Panc1 (cell line): Measurements from ENCODE around the gene RBMX. TPM values are rescaled to one million over a fixed set of nuclear protein-coding genes. Genes with fewer than 3 reads are reported as not detected.
"Not testable (repeated sequence)": the region's sequence is repeated elsewhere in the genome, so short reads cannot be mapped to it uniquely, and the experiment has no call there.

Experiments
- ATAC-seq: fragments of 200-7000 bp; cut with Tn5 transposase; 2 replicates; pipeline ENCODE4 v1.9.1; 2020; ENCODE audit warnings: mild to moderate bottlenecking, moderate library complexity
- BruUV-seq: library from RNA; stranded (reverse); fragments of 400-500 nt; replicated peaks from 2 replicates; lab custom pipeline; 2021; lab: Mats Ljungman, UMichigan
- CTCF ChIA-PET: fragments of 300-600 bp; sonication (Branson Sonifier 250); formaldehyde crosslinking; loops from one replicate; lab custom pipeline; 2022; ENCODE audit warnings: antibody characterized with exemption; lab: Charles Lee
- POLR2A ChIA-PET: fragments of 300-600 bp; sonication (Branson Sonifier 250); formaldehyde crosslinking; loops from one replicate; lab custom pipeline; 2022; ENCODE audit warnings: antibody characterized with exemption; lab: Charles Lee
- DNase-seq: peaks from one replicate; pipeline ENCODE4 v3.0.0-alpha.2; 2010; ENCODE audit warnings: low read depth, low spot score
- H3K27ac ChIP-seq: 2 replicates; pipeline ENCODE4 v1.5.1; 2011; ENCODE audit warnings: mild to moderate bottlenecking, low read length, inconsistent platforms
- H3K27me3 ChIP-seq: fragments of 200-500 bp; sonication (Bioruptor generic); 2 replicates; pipeline ENCODE4 v1.6.0; 2014; ENCODE audit warnings: low read length, inconsistent platforms; ENCODE audit not compliant: control insufficient read depth, insufficient read depth
- H3K36me3 ChIP-seq: fragments of 200-500 bp; sonication (Bioruptor generic); 2 replicates; pipeline ENCODE4 v1.5.1; 2014; ENCODE audit warnings: inconsistent platforms, mild to moderate bottlenecking, low read length, moderate library complexity; ENCODE audit not compliant: control insufficient read depth, insufficient read depth
- H3K4me1 ChIP-seq: 2 replicates; pipeline ENCODE4 v1.5.1; 2011; ENCODE audit warnings: inconsistent platforms, mild to moderate bottlenecking, low read length, moderate library complexity; ENCODE audit not compliant: control insufficient read depth, insufficient read depth
- H3K4me3 ChIP-seq, 2 experiments: 2 replicates each; pipeline ENCODE4 v1.5.1; 2011 to 2012; ENCODE audit warnings: low read depth in 2 of 2, low read length in 2 of 2, mild to moderate bottlenecking in 2 of 2, inconsistent platforms in 1 of 2, moderate library complexity in 1 of 2
- H3K9me3 ChIP-seq: fragments of 200-500 bp; sonication (Bioruptor generic); 2 replicates; pipeline ENCODE4 v1.5.1; 2014; ENCODE audit warnings: low read depth, mild to moderate bottlenecking, inconsistent platforms, low read length, moderate library complexity; ENCODE audit not compliant: control insufficient read depth, insufficient read depth
- CTCF ChIP-seq: fragments of 450-650 bp; IDR thresholded peaks from 2 replicates; pipeline ENCODE4 v1.5.1; 2017; ENCODE audit warnings: mild to moderate bottlenecking
- POLR2AphosphoS5 ChIP-seq: IDR thresholded peaks from 2 replicates; pipeline ENCODE4 v1.6.1; 2012; ENCODE audit warnings: mild to moderate bottlenecking, low read depth, low read length, moderate library complexity
- SIN3A ChIP-seq: IDR thresholded peaks from 2 replicates; pipeline ENCODE4 v1.6.1; 2012; ENCODE audit warnings: low read depth, mild to moderate bottlenecking, low read length, moderate library complexity, borderline replicate concordance; ENCODE audit not compliant: insufficient read depth
- TCF7L2 ChIP-seq: IDR thresholded peaks from 2 replicates; pipeline ENCODE4 v1.6.1; 2011; ENCODE audit warnings: mild to moderate bottlenecking, low read depth, low read length, inconsistent platforms
- in situ Hi-C: cut with HindIII; loops from 2 replicates; pipeline ENCODE4 v1.10.0; 2016; ENCODE audit warnings: low sequenced_read_pairs, low pct_unique_long_range_greater_than_20kb
- intact Hi-C: fragments of 100-400 bp; cut with micrococcal nuclease; formaldehyde crosslinking; loops from one replicate; pipeline ENCODE4 v1.10.0; 2022; ENCODE audit not compliant: unreplicated experiment
- total RNA-seq: library from RNA; stranded (reverse); gene quantifications from one replicate; pipeline ENCODE4 v1.2.1, GENCODE V29; 2021; ENCODE audit not compliant: unreplicated experiment
- TF ChIP-seq, protein P1 (sequence below), 2 experiments: IDR thresholded peaks; 2 replicates each; pipeline ENCODE4 v1.6.1; 2011 to 2012; ENCODE audit warnings: low read depth in 2 of 2, control low read depth in 1 of 2, low read length in 1 of 2, mild to moderate bottlenecking in 1 of 2, moderate library complexity in 1 of 2; ENCODE audit not compliant: insufficient read depth in 1 of 2

RBMX gene
- total RNA-seq, 1 experiment from 2014 or later: 239 TPM

DNA sequence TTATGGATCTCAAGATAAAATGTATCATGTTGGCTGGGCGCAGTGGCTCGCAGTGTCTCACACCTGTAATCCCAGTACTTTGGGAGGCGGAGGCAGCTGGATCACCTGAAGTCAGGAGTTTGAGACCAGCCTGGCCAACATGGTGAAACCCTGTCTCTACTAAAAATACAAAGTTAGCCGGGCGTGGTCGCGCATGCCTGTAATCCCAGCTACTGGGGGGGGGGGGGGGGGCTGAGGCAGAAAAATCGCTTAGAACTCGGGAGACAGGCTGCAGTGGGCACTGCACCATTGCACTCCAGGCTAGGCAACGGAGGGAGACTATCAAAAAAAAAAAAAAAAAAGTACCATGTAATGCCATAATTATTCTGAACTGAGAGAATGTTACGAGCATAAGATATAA lies 2.1 kb downstream of the RBMX start:
- CTCF ChIA-PET: interaction anchor here (0.6 kb wide), 1 partner anchor 67 kb away, joined by 4 read pairs; no protein-coding TSS in a partner anchor
- no peaks in the 10 kb centered on the region for H3K27me3 ChIP-seq
- peak overlapping the region; percentile 98 to 99 for H3K4me3 ChIP-seq
- POLR2A ChIA-PET: interaction anchor here (0.7 kb wide), 1 partner anchor 82 kb away, joined by 4 read pairs; no protein-coding TSS in a partner anchor
- H3K4me1 ChIP-seq: peaks cover 23% of the 10 kb centered on the region
- BruUV-seq: no TSS peak
- DNase-seq (no peak), ATAC-seq (no peak)
- H3K36me3 ChIP-seq: peaks cover 36% of the 10 kb centered on the region
- no peaks in the 10 kb centered on the region for H3K9me3 ChIP-seq
- H3K27ac ChIP-seq: peak overlapping the region; percentile 98
- intact Hi-C loops (no loop called here), in situ Hi-C loops (no loop called here)
- no peak for TF ChIP-seq SIN3A
- TF ChIP-seq CTCF: no peak
- no peak for TF ChIP-seq POLR2AphosphoS5
- TF ChIP-seq, protein P1, sequence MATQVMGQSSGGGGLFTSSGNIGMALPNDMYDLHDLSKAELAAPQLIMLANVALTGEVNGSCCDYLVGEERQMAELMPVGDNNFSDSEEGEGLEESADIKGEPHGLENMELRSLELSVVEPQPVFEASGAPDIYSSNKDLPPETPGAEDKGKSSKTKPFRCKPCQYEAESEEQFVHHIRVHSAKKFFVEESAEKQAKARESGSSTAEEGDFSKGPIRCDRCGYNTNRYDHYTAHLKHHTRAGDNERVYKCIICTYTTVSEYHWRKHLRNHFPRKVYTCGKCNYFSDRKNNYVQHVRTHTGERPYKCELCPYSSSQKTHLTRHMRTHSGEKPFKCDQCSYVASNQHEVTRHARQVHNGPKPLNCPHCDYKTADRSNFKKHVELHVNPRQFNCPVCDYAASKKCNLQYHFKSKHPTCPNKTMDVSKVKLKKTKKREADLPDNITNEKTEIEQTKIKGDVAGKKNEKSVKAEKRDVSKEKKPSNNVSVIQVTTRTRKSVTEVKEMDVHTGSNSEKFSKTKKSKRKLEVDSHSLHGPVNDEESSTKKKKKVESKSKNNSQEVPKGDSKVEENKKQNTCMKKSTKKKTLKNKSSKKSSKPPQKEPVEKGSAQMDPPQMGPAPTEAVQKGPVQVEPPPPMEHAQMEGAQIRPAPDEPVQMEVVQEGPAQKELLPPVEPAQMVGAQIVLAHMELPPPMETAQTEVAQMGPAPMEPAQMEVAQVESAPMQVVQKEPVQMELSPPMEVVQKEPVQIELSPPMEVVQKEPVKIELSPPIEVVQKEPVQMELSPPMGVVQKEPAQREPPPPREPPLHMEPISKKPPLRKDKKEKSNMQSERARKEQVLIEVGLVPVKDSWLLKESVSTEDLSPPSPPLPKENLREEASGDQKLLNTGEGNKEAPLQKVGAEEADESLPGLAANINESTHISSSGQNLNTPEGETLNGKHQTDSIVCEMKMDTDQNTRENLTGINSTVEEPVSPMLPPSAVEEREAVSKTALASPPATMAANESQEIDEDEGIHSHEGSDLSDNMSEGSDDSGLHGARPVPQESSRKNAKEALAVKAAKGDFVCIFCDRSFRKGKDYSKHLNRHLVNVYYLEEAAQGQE (IDR thresholded peaks at IDR 0.05; ENCODE audit: insufficient read depth in 1 of 2, low read depth in 2 of 2, low read length in 1 of 2): no peak
- no peak for TF ChIP-seq TCF7L2

DNA sequence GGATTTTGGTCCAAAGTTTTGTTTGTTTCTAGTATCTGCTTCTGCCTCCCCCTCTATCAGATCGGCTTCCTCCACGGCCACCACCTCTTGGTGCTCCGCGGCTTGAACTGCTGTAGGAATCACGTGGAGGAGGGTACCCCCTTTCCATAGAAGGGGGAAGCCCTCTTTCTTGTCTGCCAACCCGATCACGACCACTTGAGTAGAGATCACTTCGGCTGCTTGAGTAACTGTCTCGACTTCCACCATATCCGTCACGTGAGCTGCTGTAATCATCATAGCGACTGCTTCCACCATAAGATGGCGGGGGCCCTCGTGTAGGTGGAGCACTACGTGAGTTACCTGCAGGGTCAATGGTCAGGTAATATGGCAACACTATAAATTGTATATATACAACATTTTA lies 6.4 kb downstream of the RBMX start:
- BruUV-seq, H3K27me3 ChIP-seq, ATAC-seq, H3K27ac ChIP-seq, in situ Hi-C loops, H3K9me3 ChIP-seq, intact Hi-C loops, DNase-seq, H3K4me3 ChIP-seq, CTCF ChIA-PET, POLR2A ChIA-PET: not testable (repeated sequence)
- Histone ChIP-seq H3K36me3 (peaks cover 57% of the 10 kb centered on the region), H3K4me1 (peaks cover 32% of the 10 kb centered on the region)

DNA sequence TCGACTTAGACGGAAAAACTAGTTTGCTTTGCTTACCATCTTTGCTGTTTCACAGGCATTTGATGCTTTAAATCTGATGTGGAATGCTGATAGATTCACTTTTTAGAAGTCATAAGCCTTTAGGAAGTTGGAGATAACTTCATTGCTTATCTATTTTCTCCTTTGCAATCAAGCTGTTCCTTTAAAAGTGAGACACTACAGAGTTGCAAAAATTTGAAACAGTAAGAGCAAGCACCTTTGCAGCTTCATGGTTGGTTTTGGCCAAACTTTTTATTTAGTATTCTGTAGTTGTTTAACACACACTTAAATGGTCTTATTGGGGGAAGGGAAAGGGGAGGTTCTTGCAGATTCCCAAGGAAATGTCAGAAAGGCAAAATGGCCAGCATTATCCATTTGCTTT lies 7.3 kb downstream of the RBMX start:
- intact Hi-C loops, H3K9me3 ChIP-seq, H3K4me3 ChIP-seq, H3K27me3 ChIP-seq, CTCF ChIA-PET, POLR2A ChIA-PET, ATAC-seq, H3K27ac ChIP-seq, BruUV-seq, DNase-seq, in situ Hi-C loops: not testable (repeated sequence)
- H3K4me1 ChIP-seq: peaks cover 31% of the 10 kb centered on the region
- H3K36me3 ChIP-seq: peaks cover 60% of the 10 kb centered on the region
